HFF-Myc (cell line): Measurements from ENCODE around the gene MYG1.
A peak's percentile ranks its signal among the peaks of the same experiment; 100 is the strongest.

Source experiments
- DNase-seq: peaks from one replicate; pipeline ENCODE4 v3.0.0-alpha.2; 2011; ENCODE audit warnings: low read depth; ENCODE audit errors: extremely low read depth
- H3K4me3 ChIP-seq: replicated peaks from 2 replicates; pipeline ENCODE4 v1.5.1; 2011; ENCODE audit warnings: low read depth, mild to moderate bottlenecking, control low read depth, low read length
- TF ChIP-seq, protein P1 (sequence below): IDR thresholded peaks from 2 replicates; pipeline ENCODE4 v1.5.1; 2012; ENCODE audit warnings: mild to moderate bottlenecking, low read depth, low read length, control low read depth; ENCODE audit errors: missing control alignments

The MYG1 gene, protein sequence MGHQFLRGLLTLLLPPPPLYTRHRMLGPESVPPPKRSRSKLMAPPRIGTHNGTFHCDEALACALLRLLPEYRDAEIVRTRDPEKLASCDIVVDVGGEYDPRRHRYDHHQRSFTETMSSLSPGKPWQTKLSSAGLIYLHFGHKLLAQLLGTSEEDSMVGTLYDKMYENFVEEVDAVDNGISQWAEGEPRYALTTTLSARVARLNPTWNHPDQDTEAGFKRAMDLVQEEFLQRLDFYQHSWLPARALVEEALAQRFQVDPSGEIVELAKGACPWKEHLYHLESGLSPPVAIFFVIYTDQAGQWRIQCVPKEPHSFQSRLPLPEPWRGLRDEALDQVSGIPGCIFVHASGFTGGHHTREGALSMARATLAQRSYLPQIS

DNA sequence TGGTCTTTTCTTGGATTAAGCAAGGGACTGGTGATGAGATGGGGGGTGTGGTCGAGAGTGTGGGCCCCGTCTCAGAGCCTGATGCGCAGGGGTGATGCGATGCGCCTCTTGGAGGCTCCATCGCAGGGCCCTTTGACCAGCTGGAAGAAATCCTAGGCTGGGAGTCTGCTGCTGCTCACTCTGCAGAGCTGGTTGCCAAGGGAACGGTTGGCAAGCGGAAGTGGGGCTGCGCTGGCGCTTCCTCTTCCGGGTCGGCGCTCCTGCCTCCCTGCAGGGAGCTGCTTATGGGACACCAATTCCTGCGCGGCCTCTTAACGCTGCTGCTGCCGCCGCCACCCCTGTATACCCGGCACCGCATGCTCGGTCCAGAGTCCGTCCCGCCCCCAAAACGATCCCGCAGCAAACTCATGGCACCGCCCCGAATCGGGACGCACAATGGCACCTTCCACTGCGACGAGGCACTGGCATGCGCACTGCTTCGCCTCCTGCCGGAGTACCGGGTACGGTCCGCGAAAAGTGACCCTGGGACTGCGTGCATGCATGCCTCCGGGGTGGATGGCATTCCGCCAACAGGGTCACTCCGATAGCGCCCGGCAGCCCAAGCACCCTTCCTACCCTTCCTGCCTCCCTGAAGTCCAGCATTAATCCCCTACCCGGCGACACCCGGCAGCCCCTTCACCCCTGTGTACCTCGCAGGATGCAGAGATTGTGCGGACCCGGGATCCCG, at the start of gene MYG1:
Gene MYG1, plus strand, starts transcription at position 242 of the 727 bp plus-strand sequence. Its CDS starts 43 bp downstream, at position 285.
- TF ChIP-seq, protein P1, sequence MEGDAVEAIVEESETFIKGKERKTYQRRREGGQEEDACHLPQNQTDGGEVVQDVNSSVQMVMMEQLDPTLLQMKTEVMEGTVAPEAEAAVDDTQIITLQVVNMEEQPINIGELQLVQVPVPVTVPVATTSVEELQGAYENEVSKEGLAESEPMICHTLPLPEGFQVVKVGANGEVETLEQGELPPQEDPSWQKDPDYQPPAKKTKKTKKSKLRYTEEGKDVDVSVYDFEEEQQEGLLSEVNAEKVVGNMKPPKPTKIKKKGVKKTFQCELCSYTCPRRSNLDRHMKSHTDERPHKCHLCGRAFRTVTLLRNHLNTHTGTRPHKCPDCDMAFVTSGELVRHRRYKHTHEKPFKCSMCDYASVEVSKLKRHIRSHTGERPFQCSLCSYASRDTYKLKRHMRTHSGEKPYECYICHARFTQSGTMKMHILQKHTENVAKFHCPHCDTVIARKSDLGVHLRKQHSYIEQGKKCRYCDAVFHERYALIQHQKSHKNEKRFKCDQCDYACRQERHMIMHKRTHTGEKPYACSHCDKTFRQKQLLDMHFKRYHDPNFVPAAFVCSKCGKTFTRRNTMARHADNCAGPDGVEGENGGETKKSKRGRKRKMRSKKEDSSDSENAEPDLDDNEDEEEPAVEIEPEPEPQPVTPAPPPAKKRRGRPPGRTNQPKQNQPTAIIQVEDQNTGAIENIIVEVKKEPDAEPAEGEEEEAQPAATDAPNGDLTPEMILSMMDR = peak; percentile 15
- peak; percentile 81 for DNase-seq

GRCh38 chr12:53251477-53252348, 47.8 kb upstream of the MYG1 start:
- H3K4me3 ChIP-seq = peak overlapping the region; percentile 84
- no peak for DNase-seq
- TF ChIP-seq, protein P1 = peak; percentile 40

More for the DNA sequence above, at the start of gene MYG1:
- peak within 1 kb of the TSS; percentile 66 for H3K4me3 ChIP-seq

DNA sequence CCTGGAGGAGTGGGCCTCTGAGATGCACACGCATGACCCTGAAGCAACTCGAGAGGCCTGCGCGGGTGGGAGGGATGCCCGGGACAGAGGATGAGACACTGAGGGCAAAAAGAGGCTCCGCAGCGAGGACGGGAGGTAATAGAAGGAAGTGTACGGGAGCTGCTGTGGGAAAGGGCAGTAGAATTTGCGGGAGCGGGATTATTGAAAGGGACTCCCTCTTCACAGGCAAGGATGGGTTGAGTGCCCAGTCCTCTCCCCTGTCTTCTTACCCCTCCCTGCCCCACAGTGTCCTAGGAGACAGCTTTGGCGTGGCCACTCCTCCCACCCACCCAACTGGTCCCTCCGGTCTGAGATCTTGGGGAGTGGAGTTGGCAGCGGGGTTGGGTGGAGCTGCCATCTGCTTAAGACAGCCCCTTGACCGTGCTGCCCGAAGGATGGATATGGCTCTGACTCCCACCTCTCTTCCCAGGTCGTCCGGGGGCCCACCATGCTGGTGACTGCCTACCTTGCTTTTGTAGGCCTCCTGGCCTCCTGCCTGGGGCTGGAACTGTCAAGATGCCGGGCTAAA, 47.1 kb upstream of the MYG1 start:
- peak overlapping the region; percentile 84 for H3K4me3 ChIP-seq
- DNase-seq = no peak
- TF ChIP-seq, protein P1 = no peak

DNA sequence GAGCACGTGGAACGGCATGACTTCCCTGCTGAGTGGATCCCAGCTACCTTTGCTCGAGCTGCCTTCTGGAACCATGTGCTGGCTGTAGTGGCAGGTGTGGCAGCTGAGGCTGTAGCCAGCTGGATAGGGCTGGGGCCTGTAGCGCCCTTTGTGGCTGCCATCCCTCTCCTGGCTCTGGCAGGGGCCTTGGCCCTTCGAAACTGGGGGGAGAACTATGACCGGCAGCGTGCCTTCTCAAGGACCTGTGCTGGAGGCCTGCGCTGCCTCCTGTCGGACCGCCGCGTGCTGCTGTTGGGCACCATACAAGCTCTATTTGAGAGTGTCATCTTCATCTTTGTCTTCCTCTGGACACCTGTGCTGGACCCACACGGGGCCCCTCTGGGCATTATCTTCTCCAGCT, 46.2 kb upstream of the MYG1 start:
- DNase-seq = no peak
- H3K4me3 ChIP-seq = peak overlapping the region; percentile 84

DNA sequence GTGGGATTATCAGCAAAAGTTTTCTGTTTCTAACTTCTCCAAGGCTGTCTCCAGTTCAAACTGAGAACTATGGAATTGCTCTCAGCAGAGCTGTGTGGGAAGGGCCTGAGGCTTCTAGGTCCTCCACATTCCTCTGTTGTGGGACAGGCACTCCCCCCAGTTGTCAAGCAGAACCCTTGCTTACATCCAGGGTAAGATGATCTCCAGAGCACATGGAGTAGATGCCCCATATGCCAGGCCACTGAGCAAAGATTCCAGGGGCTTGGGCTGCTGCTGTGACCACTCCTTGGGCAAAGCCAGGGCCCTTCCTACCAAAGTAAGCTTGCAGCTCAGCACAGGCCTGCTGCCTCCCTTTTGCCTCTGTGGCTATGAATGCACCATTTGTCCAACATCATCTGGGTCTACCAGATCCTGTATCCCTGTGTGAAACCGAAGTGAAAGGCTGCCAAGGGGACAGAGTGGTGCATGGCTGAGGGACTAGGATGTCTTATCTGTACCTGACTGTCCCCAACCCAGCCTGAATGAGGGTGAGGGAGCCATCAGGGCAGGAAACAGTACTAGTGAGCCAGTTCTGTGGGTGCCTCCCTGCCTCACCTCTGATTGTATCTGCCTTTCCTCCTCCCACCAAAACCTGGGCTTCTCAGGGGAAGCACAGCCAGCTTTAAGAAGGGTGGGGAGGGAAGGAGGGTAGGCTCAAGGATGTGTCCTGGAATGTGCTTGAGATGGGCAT, 44.5 kb upstream of the MYG1 start:
- TF ChIP-seq, protein P1 = no peak
- H3K4me3 ChIP-seq = no peak overlapping the region
- DNase-seq = no peak

More for the DNA sequence above, 46.2 kb upstream of the MYG1 start:
- TF ChIP-seq, protein P1 = no peak

DNA sequence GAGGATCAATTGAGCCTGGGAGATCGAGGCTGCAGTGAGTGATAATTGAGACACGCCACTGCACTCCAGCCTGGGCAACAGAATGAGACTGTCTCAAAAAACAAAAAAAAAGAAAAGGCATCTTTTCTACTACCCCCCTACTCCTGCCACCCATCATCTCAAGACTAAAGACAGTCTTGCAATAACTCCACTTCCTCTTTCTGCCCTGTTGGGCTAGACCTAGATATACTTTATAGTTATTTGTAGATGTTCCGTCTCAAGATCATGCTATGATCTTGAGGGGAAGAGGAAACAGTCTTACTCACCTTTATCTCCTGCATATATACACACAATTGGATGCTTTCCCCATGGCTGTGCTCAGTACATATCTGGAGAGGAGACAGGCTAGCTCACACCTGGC, 43.5 kb upstream of the MYG1 start:
- no peak for DNase-seq
- TF ChIP-seq, protein P1 = no peak

More for the DNA sequence above, 43.5 kb upstream of the MYG1 start:
- H3K4me3 ChIP-seq = no peak overlapping the region
